GM18519 (cell line): Measurements from ENCODE around the gene CD247.

Source experiments
- ATAC-seq: cut with Tn5 transposase; IDR thresholded peaks from one replicate; pipeline ENCODE4 v1.9.1; 2021; ENCODE audit warnings: mild to moderate bottlenecking, moderate library complexity; ENCODE audit not compliant: unreplicated experiment, low FRiP score

The CD247 gene

GRCh38 chr1:167514288-167514687 lies 4.0 kb downstream of the CD247 start:
- ATAC-seq = no peak

GRCh38 chr1:167512046-167512654 lies 6.2 kb downstream of the CD247 start:
- no peak for ATAC-seq

GRCh38 chr1:167511374-167511986 lies 6.8 kb downstream of the CD247 start:
- no peak for ATAC-seq

GRCh38 chr1:167510881-167511280 lies 7.4 kb downstream of the CD247 start:
- ATAC-seq = no peak

- no peak for ATAC-seq
Measured at GRCh38 chr1:167510244-167510643, 8.1 kb downstream of the CD247 start.

- ATAC-seq = no peak
Measured at GRCh38 chr1:167509587-167509986, 8.7 kb downstream of the CD247 start.

- no peak for ATAC-seq
Measured at GRCh38 chr1:167507719-167508118, 10.6 kb downstream of the CD247 start.

GRCh38 chr1:167504467-167504827 lies 13.9 kb downstream of the CD247 start:
- no peak for ATAC-seq

GRCh38 chr1:167503626-167504466 lies 14.5 kb downstream of the CD247 start:
- ATAC-seq = no peak

- ATAC-seq = no peak
Measured at GRCh38 chr1:167502719-167503462, 15.4 kb downstream of the CD247 start.

GRCh38 chr1:167502192-167502551 lies 16.2 kb downstream of the CD247 start:
- no peak for ATAC-seq

- ATAC-seq = no peak
Measured at GRCh38 chr1:167501515-167502191, 16.7 kb downstream of the CD247 start.

GRCh38 chr1:167500283-167500860 lies 18.0 kb downstream of the CD247 start:
- ATAC-seq = no peak

- ATAC-seq = peak; percentile 95
Measured at GRCh38 chr1:167499664-167500101, 18.6 kb downstream of the CD247 start.

- ATAC-seq = no peak
Measured at GRCh38 chr1:167499106-167499505, 19.2 kb downstream of the CD247 start.

GRCh38 chr1:167496797-167497619 lies 21.3 kb downstream of the CD247 start:
- ATAC-seq = no peak

- ATAC-seq = no peak
Measured at GRCh38 chr1:167493372-167493771, 25.0 kb downstream of the CD247 start.

GRCh38 chr1:167492481-167492910 lies 25.8 kb downstream of the CD247 start:
- ATAC-seq = no peak
